SK-N-SH treated with all-trans-retinoic acid at 6 μM for 48 hours (cell line): ENCODE data around the gene FRMD4B.
A peak's percentile ranks its signal among the peaks of the same experiment; 100 is the strongest.

Source experiments
- ATAC-seq: fragments of 200-7000 bp; cut with Tn5 transposase; 3 replicates; pipeline ENCODE4 v1.9.1; 2020; ENCODE audit warnings: mild to moderate bottlenecking, moderate library complexity
- ARNTL ChIP-seq: fragments of 450-650 bp; formaldehyde crosslinking; IDR thresholded peaks from 2 replicates; pipeline ENCODE4 v1.5.0; 2020; ENCODE audit warnings: low read depth, mild to moderate bottlenecking, moderate library complexity, borderline replicate concordance
- BACH2 ChIP-seq: fragments of 250-450 bp; sonication (Bioruptor Pico); IDR thresholded peaks from 2 replicates; pipeline ENCODE4 v1.9.0; 2021; ENCODE audit warnings: mild to moderate bottlenecking, borderline replicate concordance
- CSDC2 ChIP-seq: fragments of 250-450 bp; sonication (Bioruptor Pico); IDR thresholded peaks from 2 replicates; pipeline ENCODE4 v1.5.0; 2020; ENCODE audit warnings: mild to moderate bottlenecking, moderate library complexity
- ESRRG ChIP-seq: fragments of 250-450 bp; sonication (Bioruptor Pico); IDR thresholded peaks from 2 replicates; pipeline ENCODE4 v1.6.1; 2021; ENCODE audit warnings: mild to moderate bottlenecking
- GLIS3 ChIP-seq: fragments of 250-450 bp; sonication (Bioruptor Pico); IDR thresholded peaks from 2 replicates; pipeline ENCODE4 v1.5.0; 2020; ENCODE audit warnings: mild to moderate bottlenecking, moderate library complexity
- ISL1 ChIP-seq: fragments of 250-450 bp; sonication (Bioruptor Pico); IDR thresholded peaks from 2 replicates; pipeline ENCODE4 v2.1.2; 2022; ENCODE audit warnings: mild to moderate bottlenecking, moderate library complexity
- OSR1 ChIP-seq: fragments of 250-450 bp; sonication (Bioruptor Pico); IDR thresholded peaks from 2 replicates; pipeline ENCODE4 v1.8.0; 2022; ENCODE audit warnings: moderate library complexity, mild to moderate bottlenecking, inconsistent platforms
- PPARA ChIP-seq: fragments of 250-450 bp; sonication (Bioruptor Pico); IDR thresholded peaks from 2 replicates; pipeline ENCODE4 v1.5.0; 2020; ENCODE audit warnings: mild to moderate bottlenecking, borderline replicate concordance
- RARB ChIP-seq: fragments of 250-450 bp; sonication (Bioruptor Pico); IDR thresholded peaks from 2 replicates; pipeline ENCODE4 v1.8.0; 2021; ENCODE audit warnings: mild to moderate bottlenecking, moderate library complexity
- SNAI2 ChIP-seq: fragments of 250-450 bp; sonication (Bioruptor Pico); IDR thresholded peaks from 2 replicates; pipeline ENCODE4 v1.5.0; 2020; ENCODE audit warnings: mild to moderate bottlenecking, moderate library complexity
- TCF4 ChIP-seq: fragments of 250-450 bp; sonication (Bioruptor Pico); IDR thresholded peaks from 2 replicates; pipeline ENCODE4 v1.8.0; 2021; ENCODE audit warnings: mild to moderate bottlenecking, moderate library complexity, borderline replicate concordance
- TOX ChIP-seq: fragments of 250-450 bp; sonication (Bioruptor Pico); IDR thresholded peaks from 2 replicates; pipeline ENCODE4 v1.8.0; 2021; ENCODE audit warnings: mild to moderate bottlenecking, moderate library complexity, borderline replicate concordance
- ZC3H10 ChIP-seq: fragments of 250-450 bp; sonication (Bioruptor Pico); IDR thresholded peaks from 2 replicates; pipeline ENCODE4 v1.5.1; 2021; ENCODE audit warnings: mild to moderate bottlenecking, moderate library complexity
- ZFP3 ChIP-seq: fragments of 250-450 bp; sonication (Bioruptor Pico); IDR thresholded peaks from 2 replicates; pipeline ENCODE4 v1.5.0; 2020; ENCODE audit warnings: mild to moderate bottlenecking, moderate library complexity
- ZFP30 ChIP-seq: fragments of 450-650 bp; formaldehyde crosslinking; IDR thresholded peaks from 2 replicates; pipeline ENCODE4 v1.5.0; 2022; ENCODE audit warnings: mild to moderate bottlenecking, moderate library complexity
- ZNF565 ChIP-seq: fragments of 450-650 bp; formaldehyde crosslinking; conservative IDR thresholded peaks from 2 replicates; pipeline ENCODE4 v1.5.0; 2020; ENCODE audit warnings: low read depth, mild to moderate bottlenecking, moderate library complexity
- ZNF70 ChIP-seq: fragments of 450-650 bp; formaldehyde crosslinking; IDR thresholded peaks from 2 replicates; pipeline ENCODE4 v1.5.0; 2020; ENCODE audit warnings: mild to moderate bottlenecking, moderate library complexity
- ZNF8 ChIP-seq: fragments of 450-650 bp; formaldehyde crosslinking; IDR thresholded peaks from 2 replicates; pipeline ENCODE4 v1.5.0; 2020; ENCODE audit warnings: mild to moderate bottlenecking, moderate library complexity
- TF ChIP-seq, protein P1 (sequence below): fragments of 250-450 bp; sonication (Bioruptor Pico); IDR thresholded peaks from 2 replicates; pipeline ENCODE4 v1.5.0; 2020; ENCODE audit warnings: mild to moderate bottlenecking, moderate library complexity
- TF ChIP-seq, protein P2 (sequence below): fragments of 250-450 bp; sonication (Bioruptor Pico); IDR thresholded peaks from 2 replicates; pipeline ENCODE4 v1.8.0; 2021; ENCODE audit warnings: low read depth, mild to moderate bottlenecking, moderate library complexity, borderline replicate concordance
- TF ChIP-seq, protein P3 (sequence below): fragments of 250-450 bp; sonication (Bioruptor Pico); IDR thresholded peaks from 2 replicates; pipeline ENCODE4 v1.5.1; 2020; ENCODE audit warnings: low read depth, mild to moderate bottlenecking, moderate library complexity
- TF ChIP-seq, protein P4 (sequence below): fragments of 250-450 bp; sonication (Bioruptor Pico); IDR thresholded peaks from 2 replicates; pipeline ENCODE4 v1.5.1; 2021; ENCODE audit warnings: mild to moderate bottlenecking, moderate library complexity

Gene FRMD4B

DNA sequence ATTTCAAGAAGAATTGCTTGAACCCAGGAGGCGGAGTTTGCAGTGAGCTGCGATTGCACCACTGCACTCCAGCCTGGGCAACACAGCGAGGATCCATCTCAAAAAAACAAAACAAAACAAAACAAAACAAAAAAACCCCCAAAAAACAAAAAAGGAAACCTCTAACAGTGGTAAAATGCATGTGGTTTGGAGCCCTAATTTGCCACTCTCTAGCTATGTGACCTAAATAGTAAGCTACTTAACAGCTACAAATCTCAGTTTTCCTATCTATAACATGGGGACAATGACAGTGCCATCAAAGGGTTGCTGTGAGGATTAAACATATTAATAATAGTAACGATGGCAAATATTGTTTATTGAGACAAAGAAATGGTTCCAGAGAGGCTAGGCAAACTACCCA lies 144.1 kb downstream of the FRMD4B start:
- no peak for ATAC-seq
- TF ChIP-seq ZNF565 (CRISPR knock-in tag) = no peak
- TF ChIP-seq ZC3H10 (CRISPR knock-in tag) = no peak
- TF ChIP-seq ZNF8 (CRISPR knock-in tag) = no peak
- TF ChIP-seq SNAI2 (CRISPR knock-in tag) = no peak
- no peak for TF ChIP-seq TCF4 (CRISPR knock-in tag)
- TF ChIP-seq CSDC2 (CRISPR knock-in tag) = no peak
- no peak for TF ChIP-seq ISL1 (CRISPR knock-in tag)
- TF ChIP-seq OSR1 (CRISPR knock-in tag) = no peak
- TF ChIP-seq, protein P1, sequence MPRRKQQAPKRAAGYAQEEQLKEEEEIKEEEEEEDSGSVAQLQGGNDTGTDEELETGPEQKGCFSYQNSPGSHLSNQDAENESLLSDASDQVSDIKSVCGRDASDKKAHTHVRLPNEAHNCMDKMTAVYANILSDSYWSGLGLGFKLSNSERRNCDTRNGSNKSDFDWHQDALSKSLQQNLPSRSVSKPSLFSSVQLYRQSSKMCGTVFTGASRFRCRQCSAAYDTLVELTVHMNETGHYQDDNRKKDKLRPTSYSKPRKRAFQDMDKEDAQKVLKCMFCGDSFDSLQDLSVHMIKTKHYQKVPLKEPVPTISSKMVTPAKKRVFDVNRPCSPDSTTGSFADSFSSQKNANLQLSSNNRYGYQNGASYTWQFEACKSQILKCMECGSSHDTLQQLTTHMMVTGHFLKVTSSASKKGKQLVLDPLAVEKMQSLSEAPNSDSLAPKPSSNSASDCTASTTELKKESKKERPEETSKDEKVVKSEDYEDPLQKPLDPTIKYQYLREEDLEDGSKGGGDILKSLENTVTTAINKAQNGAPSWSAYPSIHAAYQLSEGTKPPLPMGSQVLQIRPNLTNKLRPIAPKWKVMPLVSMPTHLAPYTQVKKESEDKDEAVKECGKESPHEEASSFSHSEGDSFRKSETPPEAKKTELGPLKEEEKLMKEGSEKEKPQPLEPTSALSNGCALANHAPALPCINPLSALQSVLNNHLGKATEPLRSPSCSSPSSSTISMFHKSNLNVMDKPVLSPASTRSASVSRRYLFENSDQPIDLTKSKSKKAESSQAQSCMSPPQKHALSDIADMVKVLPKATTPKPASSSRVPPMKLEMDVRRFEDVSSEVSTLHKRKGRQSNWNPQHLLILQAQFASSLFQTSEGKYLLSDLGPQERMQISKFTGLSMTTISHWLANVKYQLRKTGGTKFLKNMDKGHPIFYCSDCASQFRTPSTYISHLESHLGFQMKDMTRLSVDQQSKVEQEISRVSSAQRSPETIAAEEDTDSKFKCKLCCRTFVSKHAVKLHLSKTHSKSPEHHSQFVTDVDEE (CRISPR knock-in tag) = no peak
- TF ChIP-seq ZNF70 (CRISPR knock-in tag) = no peak
- no peak for TF ChIP-seq ZFP3
- TF ChIP-seq ESRRG (CRISPR knock-in tag) = no peak
- TF ChIP-seq GLIS3 (CRISPR knock-in tag) = no peak
- no peak for TF ChIP-seq RARB
- TF ChIP-seq, protein P2, sequence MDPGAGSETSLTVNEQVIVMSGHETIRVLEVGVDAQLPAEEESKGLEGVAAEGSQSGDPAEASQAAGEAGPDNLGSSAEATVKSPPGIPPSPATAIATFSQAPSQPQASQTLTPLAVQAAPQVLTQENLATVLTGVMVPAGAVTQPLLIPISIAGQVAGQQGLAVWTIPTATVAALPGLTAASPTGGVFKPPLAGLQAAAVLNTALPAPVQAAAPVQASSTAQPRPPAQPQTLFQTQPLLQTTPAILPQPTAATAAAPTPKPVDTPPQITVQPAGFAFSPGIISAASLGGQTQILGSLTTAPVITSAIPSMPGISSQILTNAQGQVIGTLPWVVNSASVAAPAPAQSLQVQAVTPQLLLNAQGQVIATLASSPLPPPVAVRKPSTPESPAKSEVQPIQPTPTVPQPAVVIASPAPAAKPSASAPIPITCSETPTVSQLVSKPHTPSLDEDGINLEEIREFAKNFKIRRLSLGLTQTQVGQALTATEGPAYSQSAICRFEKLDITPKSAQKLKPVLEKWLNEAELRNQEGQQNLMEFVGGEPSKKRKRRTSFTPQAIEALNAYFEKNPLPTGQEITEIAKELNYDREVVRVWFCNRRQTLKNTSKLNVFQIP (CRISPR knock-in tag) = no peak

DNA sequence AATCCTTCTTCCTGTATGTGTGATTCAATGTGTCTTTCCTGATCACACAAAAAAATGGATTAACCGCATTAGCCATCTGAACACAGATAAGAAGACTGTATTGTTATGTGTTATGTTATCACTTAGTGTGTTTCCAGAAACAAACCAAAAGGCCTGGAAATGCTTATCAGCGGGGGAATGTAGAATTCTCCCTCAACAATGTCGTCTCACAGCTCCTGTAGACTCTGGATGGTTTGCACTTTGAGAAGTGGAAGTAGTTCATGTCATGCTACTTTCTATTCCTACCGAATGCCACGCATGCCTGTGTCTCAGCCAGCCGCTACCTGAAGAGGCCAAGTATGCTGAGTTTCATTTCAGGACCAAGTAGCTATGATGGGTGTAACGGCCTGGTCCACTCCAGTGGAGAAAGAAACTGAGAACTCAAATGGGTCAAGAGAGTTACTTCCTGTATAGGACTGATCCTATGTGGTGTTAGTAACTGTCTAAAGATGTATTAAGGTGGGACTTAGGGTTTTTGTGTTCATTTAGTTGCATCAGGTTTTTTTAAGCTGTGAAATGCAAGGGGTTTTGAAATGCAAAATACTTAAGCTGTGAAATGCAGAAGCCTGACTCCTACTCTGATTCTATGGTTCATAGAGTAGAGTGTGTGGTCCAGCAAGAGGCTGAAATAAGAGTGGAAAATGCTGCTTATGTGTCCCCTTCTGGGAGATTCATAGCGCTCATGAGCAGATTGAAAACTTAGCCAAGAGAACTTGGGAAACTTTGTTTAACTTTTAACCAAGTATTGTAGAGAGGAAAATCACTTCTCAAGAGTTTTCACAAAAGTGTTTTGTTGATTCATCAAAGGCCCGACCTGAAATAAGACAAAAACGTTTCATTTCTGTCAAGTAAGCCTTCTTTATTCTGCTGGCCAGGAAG lies 145.0 kb downstream of the FRMD4B start:
- TF ChIP-seq TCF4 (CRISPR knock-in tag) (peak; percentile 32; the same call in 1 of the 2 replicates), ESRRG (CRISPR knock-in tag) (no peak)
- TF ChIP-seq, protein P3, sequence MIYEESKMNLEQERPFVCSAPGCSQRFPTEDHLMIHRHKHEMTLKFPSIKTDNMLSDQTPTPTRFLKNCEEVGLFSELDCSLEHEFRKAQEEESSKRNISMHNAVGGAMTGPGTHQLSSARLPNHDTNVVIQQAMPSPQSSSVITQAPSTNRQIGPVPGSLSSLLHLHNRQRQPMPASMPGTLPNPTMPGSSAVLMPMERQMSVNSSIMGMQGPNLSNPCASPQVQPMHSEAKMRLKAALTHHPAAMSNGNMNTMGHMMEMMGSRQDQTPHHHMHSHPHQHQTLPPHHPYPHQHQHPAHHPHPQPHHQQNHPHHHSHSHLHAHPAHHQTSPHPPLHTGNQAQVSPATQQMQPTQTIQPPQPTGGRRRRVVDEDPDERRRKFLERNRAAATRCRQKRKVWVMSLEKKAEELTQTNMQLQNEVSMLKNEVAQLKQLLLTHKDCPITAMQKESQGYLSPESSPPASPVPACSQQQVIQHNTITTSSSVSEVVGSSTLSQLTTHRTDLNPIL (CRISPR knock-in tag) = no peak
- TF ChIP-seq, protein P4, sequence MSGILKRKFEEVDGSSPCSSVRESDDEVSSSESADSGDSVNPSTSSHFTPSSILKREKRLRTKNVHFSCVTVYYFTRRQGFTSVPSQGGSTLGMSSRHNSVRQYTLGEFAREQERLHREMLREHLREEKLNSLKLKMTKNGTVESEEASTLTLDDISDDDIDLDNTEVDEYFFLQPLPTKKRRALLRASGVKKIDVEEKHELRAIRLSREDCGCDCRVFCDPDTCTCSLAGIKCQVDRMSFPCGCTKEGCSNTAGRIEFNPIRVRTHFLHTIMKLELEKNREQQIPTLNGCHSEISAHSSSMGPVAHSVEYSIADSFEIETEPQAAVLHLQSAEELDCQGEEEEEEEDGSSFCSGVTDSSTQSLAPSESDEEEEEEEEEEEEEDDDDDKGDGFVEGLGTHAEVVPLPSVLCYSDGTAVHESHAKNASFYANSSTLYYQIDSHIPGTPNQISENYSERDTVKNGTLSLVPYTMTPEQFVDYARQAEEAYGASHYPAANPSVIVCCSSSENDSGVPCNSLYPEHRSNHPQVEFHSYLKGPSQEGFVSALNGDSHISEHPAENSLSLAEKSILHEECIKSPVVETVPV (CRISPR knock-in tag) = no peak
- ATAC-seq = no peak

DNA sequence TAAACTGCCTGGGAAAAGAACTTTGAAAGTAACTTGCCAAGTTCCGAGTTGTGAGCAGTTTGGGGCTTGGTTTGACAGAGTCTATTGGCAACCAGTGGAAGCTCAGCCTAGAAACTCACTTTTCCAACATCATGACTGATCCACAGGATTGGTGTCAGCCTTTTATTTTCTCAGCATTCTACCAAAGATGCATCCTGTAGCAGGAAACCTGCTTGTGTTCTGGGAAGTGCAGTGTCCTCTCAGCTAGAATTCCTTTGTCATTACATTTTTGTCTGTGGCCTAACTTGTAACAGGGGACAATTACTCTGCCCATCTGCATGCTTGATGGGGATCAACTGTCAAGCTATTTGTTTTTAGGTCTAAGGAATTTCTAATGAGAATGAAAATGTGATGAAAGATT lies 146.8 kb downstream of the FRMD4B start:
- TF ChIP-seq PPARA (CRISPR knock-in tag) = no peak
- no peak for TF ChIP-seq ZNF70 (CRISPR knock-in tag)
- no peak for TF ChIP-seq GLIS3 (CRISPR knock-in tag)
- TF ChIP-seq, protein P2 (CRISPR knock-in tag) = no peak
- no peak for TF ChIP-seq TOX (CRISPR knock-in tag)
- TF ChIP-seq RARB = no peak
- TF ChIP-seq SNAI2 (CRISPR knock-in tag) = no peak
- no peak for TF ChIP-seq TCF4 (CRISPR knock-in tag)
- no peak for TF ChIP-seq CSDC2 (CRISPR knock-in tag)
- no peak for TF ChIP-seq ESRRG (CRISPR knock-in tag)
- TF ChIP-seq BACH2 = no peak
- TF ChIP-seq, protein P4 (CRISPR knock-in tag) = no peak
- TF ChIP-seq ZFP30 (CRISPR knock-in tag) = no peak
- TF ChIP-seq ARNTL (CRISPR knock-in tag) = no peak
- no peak for TF ChIP-seq ZNF565 (CRISPR knock-in tag)
- no peak for TF ChIP-seq ZFP3
- TF ChIP-seq, protein P3 (CRISPR knock-in tag) = no peak
- no peak for TF ChIP-seq ZNF8 (CRISPR knock-in tag)
- no peak for TF ChIP-seq ISL1 (CRISPR knock-in tag)
- TF ChIP-seq OSR1 (CRISPR knock-in tag) = no peak
- no peak for ATAC-seq
